ENCODE measurements around the gene CELF6.

Gene CELF6

GRCh38 chr15:72237853-72238224 is 82.1 kb downstream of the CELF6 start:
- no peak for DNase-seq (ENCODE audit: low read depth)
- H3K4me3 ChIP-seq (ENCODE audit: low read depth, low read length) = no peak overlapping the region
- TF ChIP-seq, protein P1, sequence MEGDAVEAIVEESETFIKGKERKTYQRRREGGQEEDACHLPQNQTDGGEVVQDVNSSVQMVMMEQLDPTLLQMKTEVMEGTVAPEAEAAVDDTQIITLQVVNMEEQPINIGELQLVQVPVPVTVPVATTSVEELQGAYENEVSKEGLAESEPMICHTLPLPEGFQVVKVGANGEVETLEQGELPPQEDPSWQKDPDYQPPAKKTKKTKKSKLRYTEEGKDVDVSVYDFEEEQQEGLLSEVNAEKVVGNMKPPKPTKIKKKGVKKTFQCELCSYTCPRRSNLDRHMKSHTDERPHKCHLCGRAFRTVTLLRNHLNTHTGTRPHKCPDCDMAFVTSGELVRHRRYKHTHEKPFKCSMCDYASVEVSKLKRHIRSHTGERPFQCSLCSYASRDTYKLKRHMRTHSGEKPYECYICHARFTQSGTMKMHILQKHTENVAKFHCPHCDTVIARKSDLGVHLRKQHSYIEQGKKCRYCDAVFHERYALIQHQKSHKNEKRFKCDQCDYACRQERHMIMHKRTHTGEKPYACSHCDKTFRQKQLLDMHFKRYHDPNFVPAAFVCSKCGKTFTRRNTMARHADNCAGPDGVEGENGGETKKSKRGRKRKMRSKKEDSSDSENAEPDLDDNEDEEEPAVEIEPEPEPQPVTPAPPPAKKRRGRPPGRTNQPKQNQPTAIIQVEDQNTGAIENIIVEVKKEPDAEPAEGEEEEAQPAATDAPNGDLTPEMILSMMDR (IDR thresholded peaks at IDR 0.05; ENCODE audit: insufficient read depth, low read depth, low read length, missing control alignments) = no peak

GRCh38 chr15:72237029-72237852 is 82.7 kb downstream of the CELF6 start:
- H3K4me3 ChIP-seq (ENCODE audit: low read depth, low read length) = peak overlapping the region; percentile 34
- TF ChIP-seq, protein P1 (IDR thresholded peaks at IDR 0.05; ENCODE audit: insufficient read depth, low read depth, low read length, missing control alignments) = no peak
- DNase-seq (ENCODE audit: low read depth) = peak; percentile 81

DNA sequence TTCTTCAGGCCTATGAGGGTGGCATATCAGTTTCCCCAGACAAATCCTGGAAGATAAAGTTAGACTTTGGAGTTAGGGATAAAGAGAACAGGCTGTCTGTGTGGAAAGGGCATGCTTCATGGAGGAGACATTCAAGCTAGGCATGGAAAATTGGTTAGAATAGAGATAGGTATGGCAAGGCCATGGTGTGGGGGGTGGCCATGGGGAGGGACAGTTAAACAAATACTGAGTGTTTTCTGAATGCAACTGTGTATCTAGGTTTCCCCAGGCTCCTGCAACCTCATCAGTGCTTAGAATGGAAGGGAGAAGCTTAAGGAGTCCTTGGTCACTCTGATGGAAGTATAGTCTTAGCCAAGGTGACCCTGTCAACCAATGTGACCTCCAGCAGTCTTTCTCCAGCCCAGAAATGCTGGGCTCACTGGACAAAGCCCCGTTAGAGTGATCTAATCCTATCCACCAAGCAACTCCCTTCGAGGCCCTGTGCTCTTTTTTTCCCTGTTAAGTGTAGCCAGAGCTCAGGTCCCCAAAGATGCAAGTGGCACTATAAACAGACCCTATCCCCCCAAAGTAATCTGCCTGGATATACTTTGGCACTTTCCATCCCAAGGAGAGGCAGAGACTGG is 83.5 kb downstream of the CELF6 start:
- peak overlapping the region; percentile 34; the same call in 1 of the 2 replicates for H3K4me3 ChIP-seq (ENCODE audit: low read depth, low read length)
- no peak for DNase-seq (ENCODE audit: low read depth)
- TF ChIP-seq, protein P1 (IDR thresholded peaks at IDR 0.05; ENCODE audit: insufficient read depth, low read depth, low read length, missing control alignments) = no peak

DNA sequence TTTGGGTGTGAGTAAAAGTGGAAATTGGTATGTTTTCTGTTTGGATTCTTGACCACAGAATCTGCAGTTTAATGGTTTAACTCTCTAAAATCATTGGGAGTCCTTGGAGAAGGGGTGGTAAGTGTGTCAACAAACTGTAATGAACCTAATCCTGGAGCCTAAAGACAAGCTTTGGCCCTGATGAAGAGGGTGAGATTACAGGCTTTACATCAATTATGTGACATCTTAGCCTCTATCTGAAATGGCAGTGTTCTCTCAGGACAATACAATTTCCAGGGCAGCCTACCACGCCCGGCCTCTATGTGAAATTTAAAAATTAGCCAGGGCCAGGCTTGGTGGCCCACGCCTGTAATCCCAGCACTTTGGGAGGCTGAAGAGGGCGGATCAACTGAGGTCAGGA is 84.7 kb downstream of the CELF6 start:
- TF ChIP-seq, protein P1 (IDR thresholded peaks at IDR 0.05; ENCODE audit: insufficient read depth, low read depth, low read length, missing control alignments) = no peak
- DNase-seq (ENCODE audit: low read depth) = no peak
- no peak overlapping the region for H3K4me3 ChIP-seq (ENCODE audit: low read depth, low read length)

Data from GM12865 (cell line).